ENCODE measurements around the gene FAM83D.

- TF ChIP-seq CTCF (IDR thresholded peaks at IDR 0.05) (no peak), POLR2A (IDR thresholded peaks at IDR 0.05) (no peak)
Measured at GRCh38 chr20:38945012-38945411, 18.8 kb downstream of the FAM83D start.

All from heart left ventricle (tissue), 13 donors.